ENCODE results near the gene CYSRT1. TPM values are rescaled to one million over a fixed set of nuclear protein-coding genes. Genes with fewer than 3 reads are reported as not detected.

Gene CYSRT1
- total RNA-seq, 1 experiment from 2014 or later = 1.0 TPM

DNA sequence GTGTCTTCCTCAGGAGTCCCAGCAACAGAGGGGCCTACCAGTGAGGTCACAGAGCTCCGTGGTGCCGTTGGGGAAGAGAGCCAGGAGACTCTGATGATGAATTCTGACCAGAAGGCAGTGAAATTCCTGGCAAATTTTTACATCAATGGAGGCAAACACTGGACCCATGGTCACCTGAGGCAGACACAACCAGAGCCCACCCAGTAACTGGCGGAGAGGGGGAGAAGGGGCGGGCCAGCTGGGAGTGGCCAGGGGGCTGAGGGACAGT lies 26.2 kb downstream of the CYSRT1 start, which contains the start of gene STPG3:
Gene STPG3, plus strand, starts transcription at position 93 of the 268 bp plus-strand sequence. Its CDS starts 1 bp downstream, at position 94.
- H3K4me1 Mint-ChIP-seq = peaks cover 8 to 15% of the 10 kb centered on the region in 2 experiments
- no peak within 1 kb of the TSS for H4K91ac ChIP-seq (ENCODE audit: insufficient read length, low read depth, low read length)
- no peak for DNase-seq
- H3K27ac ChIP-seq (ENCODE audit: insufficient read length, low read depth, low read length) = no peak within 1 kb of the TSS
- H3K9me3 Mint-ChIP-seq = no peaks in the 10 kb centered on the region
- no peak within 1 kb of the TSS; a peak in 1 of 5 replicates for H3K4me3 Mint-ChIP-seq
- no peaks in the 10 kb centered on the region for H3K4me1 ChIP-seq (ENCODE audit: insufficient read depth, low read length)
- no peak within 1 kb of the TSS for H2BK12ac ChIP-seq (ENCODE audit: insufficient read length, low read depth, low read length)
- H2BK20ac ChIP-seq (ENCODE audit: low read depth, low read length, poor library complexity, severe bottlenecking) = no peak within 1 kb of the TSS
- H2BK5ac ChIP-seq (ENCODE audit: insufficient read length, low read length) = no peak within 1 kb of the TSS
- H3K79me1 ChIP-seq (ENCODE audit: insufficient read depth, low read depth, low read length, poor library complexity, severe bottlenecking) = peaks cover 3% of the 10 kb centered on the region
- H3K27me3 Mint-ChIP-seq (ENCODE audit: low read depth) = peaks cover 33% of the 10 kb centered on the region
- H4K5ac ChIP-seq (ENCODE audit: insufficient read length, low read depth, low read length) = no peak within 1 kb of the TSS
- H3K27me3 ChIP-seq (ENCODE audit: insufficient read depth, low read length) = no peaks in the 10 kb centered on the region
- H3K56ac ChIP-seq (ENCODE audit: insufficient read length, low read depth, low read length) = no peak within 1 kb of the TSS
- no peak within 1 kb of the TSS for H3K27ac Mint-ChIP-seq
- peaks cover 3% of the 10 kb centered on the region; the same call in 1 of the 2 replicates for H3K79me2 ChIP-seq (ENCODE audit: insufficient read depth, low read length)
- H2AFZ ChIP-seq (ENCODE audit: low read length) = no peak within 1 kb of the TSS
- H4K20me1 ChIP-seq (ENCODE audit: control insufficient read depth, insufficient read depth, insufficient read length) = no peaks in the 10 kb centered on the region
- H4K8ac ChIP-seq (replicated peaks; ENCODE audit: insufficient read length, low read depth, low read length) = no peak within 1 kb of the TSS
- no peak within 1 kb of the TSS for H3T11ph ChIP-seq (ENCODE audit: low read length)
- no peak within 1 kb of the TSS for H3K4me2 ChIP-seq (ENCODE audit: insufficient read depth, insufficient read length, low read length)
- H3K23me2 ChIP-seq (ENCODE audit: insufficient read length, low read depth, low read length, poor library complexity, severe bottlenecking) = peaks cover 14% of the 10 kb centered on the region
- no peak within 1 kb of the TSS for H2BK120ac ChIP-seq (ENCODE audit: low read depth, low read length, poor library complexity, severe bottlenecking)
- no peak within 1 kb of the TSS; the same call in 1 of the 2 replicates for H3K14ac ChIP-seq (ENCODE audit: insufficient read depth, low read length)
- no peak within 1 kb of the TSS for H2AK5ac ChIP-seq (ENCODE audit: insufficient read length, low read length)
- no peak within 1 kb of the TSS for H3K18ac ChIP-seq (ENCODE audit: insufficient read length, low read depth, low read length)
- H3K23ac ChIP-seq (ENCODE audit: insufficient read length, low read depth, low read length) = no peak within 1 kb of the TSS
- no peak within 1 kb of the TSS for H2BK15ac ChIP-seq (ENCODE audit: low read depth, low read length)
- no CpG with 5 or more reads among the region's 4 CpGs for WGBS (ENCODE audit: extremely low coverage, insufficient read length, low lambda C conversion rate)
- no peak within 1 kb of the TSS for H3K4ac ChIP-seq (ENCODE audit: low read depth, low read length)
- H3K9me3 ChIP-seq (ENCODE audit: control insufficient read depth, low read depth, low read length) = no peaks in the 10 kb centered on the region
- H3K36me3 Mint-ChIP-seq (ENCODE audit: insufficient read depth in 1 of 3, low read depth in 3 of 3) = no peaks in the 10 kb centered on the region
- TF ChIP-seq, protein P1, sequence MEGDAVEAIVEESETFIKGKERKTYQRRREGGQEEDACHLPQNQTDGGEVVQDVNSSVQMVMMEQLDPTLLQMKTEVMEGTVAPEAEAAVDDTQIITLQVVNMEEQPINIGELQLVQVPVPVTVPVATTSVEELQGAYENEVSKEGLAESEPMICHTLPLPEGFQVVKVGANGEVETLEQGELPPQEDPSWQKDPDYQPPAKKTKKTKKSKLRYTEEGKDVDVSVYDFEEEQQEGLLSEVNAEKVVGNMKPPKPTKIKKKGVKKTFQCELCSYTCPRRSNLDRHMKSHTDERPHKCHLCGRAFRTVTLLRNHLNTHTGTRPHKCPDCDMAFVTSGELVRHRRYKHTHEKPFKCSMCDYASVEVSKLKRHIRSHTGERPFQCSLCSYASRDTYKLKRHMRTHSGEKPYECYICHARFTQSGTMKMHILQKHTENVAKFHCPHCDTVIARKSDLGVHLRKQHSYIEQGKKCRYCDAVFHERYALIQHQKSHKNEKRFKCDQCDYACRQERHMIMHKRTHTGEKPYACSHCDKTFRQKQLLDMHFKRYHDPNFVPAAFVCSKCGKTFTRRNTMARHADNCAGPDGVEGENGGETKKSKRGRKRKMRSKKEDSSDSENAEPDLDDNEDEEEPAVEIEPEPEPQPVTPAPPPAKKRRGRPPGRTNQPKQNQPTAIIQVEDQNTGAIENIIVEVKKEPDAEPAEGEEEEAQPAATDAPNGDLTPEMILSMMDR (conservative IDR thresholded peaks at IDR 0.05) = no peak
- no peak within 1 kb of the TSS for H3K9ac ChIP-seq (ENCODE audit: extremely low read depth, insufficient read length, low read length)

Data from H9 (cell line).